ENCODE data around the gene C14orf119. TPM values are rescaled to one million over a fixed set of nuclear protein-coding genes. Genes with fewer than 3 reads are reported as not detected.
A peak's percentile ranks its signal among the peaks of the same experiment; 100 is the strongest.

C14orf119 gene
- total RNA-seq, 2 donors from 2014 or later: 35.2 to 38.7 TPM

- DNase-seq (ENCODE audit: low spot score): peak; percentile 96
- intact Hi-C loops (cut with DNase I): loop anchor here (2.0 to 5.0 kb wide), 2 partner anchors 71 kb away; no protein-coding TSS in a partner anchor
Measured at GRCh38 chr14:23057757-23058653, 37.3 kb upstream of the C14orf119 start.

GRCh38 chr14:23058654-23059504 is 36.4 kb upstream of the C14orf119 start:
- intact Hi-C loops (cut with DNase I): loop anchor here in 1 of 2 donors (5.0 kb wide), 1 partner anchor 72 kb away; no protein-coding TSS in a partner anchor
- DNase-seq (ENCODE audit: low spot score): peak; percentile 80

DNA sequence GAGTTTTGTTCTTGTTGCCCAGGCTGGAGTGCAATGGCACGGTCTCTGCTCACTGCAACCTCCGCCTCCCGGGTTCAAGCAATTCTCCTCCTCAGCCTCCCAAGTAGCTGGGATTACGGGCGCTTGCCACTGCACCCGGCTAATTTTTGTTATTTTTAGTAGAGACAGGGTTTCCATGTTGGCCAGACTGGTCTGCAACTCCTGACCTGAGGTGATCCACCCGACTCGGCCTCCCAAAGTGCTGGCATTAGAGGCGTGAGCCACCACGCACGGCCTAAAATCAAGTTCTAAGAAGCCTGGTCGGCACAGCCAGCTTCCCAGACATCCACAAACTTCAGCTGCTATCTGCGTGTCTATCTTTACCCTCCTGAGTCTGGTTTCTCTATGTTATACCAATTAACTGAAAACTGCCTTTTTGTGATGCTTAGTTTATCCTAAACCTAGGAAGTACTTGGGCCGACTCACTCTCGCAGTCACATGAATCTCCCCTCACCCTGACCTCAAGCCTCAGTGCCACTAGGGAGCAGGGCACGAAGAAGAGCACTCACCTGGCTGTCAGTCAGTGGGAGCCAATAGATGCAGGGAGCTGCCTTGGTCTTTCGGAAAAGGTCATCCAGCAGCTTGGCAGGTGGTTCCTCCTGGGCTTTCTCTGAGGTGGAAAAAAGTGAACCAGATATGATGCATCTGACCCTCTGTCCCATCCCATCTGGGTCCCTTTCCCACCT is 34.6 kb upstream of the C14orf119 start:
- intact Hi-C loops (cut with DNase I): no loop called here
- peak; percentile 56 for DNase-seq (ENCODE audit: low spot score)

GRCh38 chr14:23062002-23062401 is 33.3 kb upstream of the C14orf119 start:
- peak; percentile 74 for DNase-seq (ENCODE audit: low spot score)

GRCh38 chr14:23063601-23064000 is 31.7 kb upstream of the C14orf119 start:
- intact Hi-C loops (cut with DNase I): no loop called here
- no peak for DNase-seq (ENCODE audit: low spot score)

More at GRCh38 chr14:23062002-23062401, 33.3 kb upstream of the C14orf119 start:
- intact Hi-C loops (cut with DNase I): no loop called here

- intact Hi-C loops (cut with DNase I): loop anchor here in 1 of 2 donors (5.0 kb wide), 1 partner anchor 46 kb away; no protein-coding TSS in a partner anchor
- DNase-seq (ENCODE audit: low spot score): peak; percentile 24
Measured at GRCh38 chr14:23066368-23066767, 28.9 kb upstream of the C14orf119 start.

GRCh38 chr14:23066855-23067744 is 28.2 kb upstream of the C14orf119 start:
- peak; percentile 64 for DNase-seq (ENCODE audit: low spot score)
- intact Hi-C loops (cut with DNase I): loop anchor here in 1 of 2 donors (5.0 kb wide), 1 partner anchor 45 kb away; no protein-coding TSS in a partner anchor

GRCh38 chr14:23067847-23068788 is 27.2 kb upstream of the C14orf119 start:
- peak; percentile 55 for DNase-seq (ENCODE audit: low spot score)
- intact Hi-C loops (cut with DNase I): loop anchor here in 1 of 2 donors (5.0 kb wide), 1 partner anchor 44 kb away; no protein-coding TSS in a partner anchor

DNA sequence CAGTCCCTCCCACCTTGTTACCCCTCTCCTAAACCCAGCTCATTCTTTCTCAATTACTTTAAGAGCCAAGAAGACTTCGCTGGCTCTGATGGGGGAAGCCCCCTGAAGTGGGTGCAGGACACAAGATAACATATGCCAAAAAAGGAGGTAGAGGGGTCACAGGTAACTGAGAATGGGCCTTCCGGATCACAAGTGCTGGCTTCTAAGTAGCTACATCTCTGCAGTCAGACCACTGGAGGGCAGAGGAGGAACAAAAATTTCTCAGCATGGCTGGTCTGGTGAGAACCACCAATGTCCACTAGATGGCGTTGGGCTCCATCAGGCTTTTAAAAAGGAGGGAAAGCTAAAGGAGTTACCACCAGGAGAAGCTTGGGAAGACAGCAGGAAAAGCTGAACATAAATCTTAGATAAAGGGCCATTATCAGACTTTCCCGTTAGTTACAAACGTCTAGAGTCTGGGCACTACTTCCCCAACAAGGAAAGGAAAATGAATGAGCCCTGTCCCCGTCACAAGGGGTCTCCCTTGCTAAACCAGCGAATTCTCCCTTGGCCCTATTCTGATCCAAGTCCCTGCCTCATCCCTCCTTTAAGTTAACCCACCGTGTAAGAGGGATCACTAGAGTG is 26.4 kb upstream of the C14orf119 start:
- DNase-seq (ENCODE audit: low spot score): peak; percentile 86
- intact Hi-C loops (cut with DNase I): loop anchor here in 1 of 2 donors (5.0 kb wide), 1 partner anchor 43 kb away; no protein-coding TSS in a partner anchor

DNA sequence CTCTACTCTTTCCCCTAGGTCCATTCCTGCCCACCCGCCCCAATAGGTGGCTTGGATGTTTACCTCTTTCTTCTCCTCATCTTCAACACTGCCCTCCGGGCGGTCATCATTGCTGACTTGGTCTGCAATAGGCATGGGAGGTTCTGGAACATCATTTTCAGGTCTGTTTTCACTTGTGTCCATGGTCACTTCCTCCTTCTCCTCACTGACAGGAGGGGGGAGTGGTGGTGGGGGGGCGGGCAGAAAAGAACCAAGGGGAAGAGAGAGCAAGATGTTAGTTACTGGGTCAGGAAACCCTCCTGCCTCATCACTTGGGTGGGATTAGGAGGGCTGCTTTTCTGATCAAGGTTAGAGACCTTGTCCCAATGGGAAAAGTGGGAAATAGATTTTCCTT is 25.9 kb upstream of the C14orf119 start:
- DNase-seq (ENCODE audit: low spot score): peak; percentile 56
- intact Hi-C loops (cut with DNase I): loop anchor here in 1 of 2 donors (5.0 kb wide), 1 partner anchor 43 kb away; no protein-coding TSS in a partner anchor

GRCh38 chr14:23070262-23071129 is 24.8 kb upstream of the C14orf119 start:
- peak; percentile 17 for DNase-seq (ENCODE audit: low spot score)
- intact Hi-C loops (cut with DNase I): no loop called here

DNA sequence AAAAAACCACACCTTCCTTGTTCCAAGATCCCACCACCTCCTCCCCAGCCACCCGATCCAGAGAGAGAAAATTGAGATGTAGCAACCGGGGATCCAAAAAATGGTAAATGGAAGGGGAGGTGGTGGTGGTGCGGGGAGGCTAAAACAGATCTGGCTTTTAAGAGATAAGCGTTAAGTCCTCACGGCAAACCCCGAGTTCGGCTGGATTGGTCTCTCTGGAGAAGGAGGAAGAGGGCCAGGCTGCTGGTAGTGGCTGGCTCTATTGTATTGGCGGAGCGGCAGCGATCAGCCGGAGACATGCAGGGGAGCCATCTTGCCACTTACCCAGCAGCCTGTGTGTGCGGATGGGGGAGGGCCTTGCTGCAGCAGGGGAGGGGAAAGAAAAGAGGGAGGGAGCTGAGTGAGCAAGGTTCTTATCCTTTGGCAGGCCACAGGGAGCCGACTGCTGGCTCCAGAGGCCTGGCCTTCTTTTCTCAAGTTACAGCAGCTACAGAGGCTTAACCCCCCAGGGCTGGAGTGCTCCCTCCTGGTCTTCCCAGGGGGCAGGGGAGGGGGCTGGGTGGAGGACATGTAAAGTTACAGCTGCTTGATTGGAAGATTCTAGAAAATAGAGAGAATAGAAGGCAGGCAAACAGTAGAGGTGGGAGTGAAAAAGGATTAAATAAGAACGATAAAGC is 23.9 kb upstream of the C14orf119 start:
- DNase-seq (ENCODE audit: low spot score): peak; percentile 95
- intact Hi-C loops (cut with DNase I): no loop called here

- peak; percentile 56 for DNase-seq (ENCODE audit: low spot score)
- intact Hi-C loops (cut with DNase I): no loop called here
Measured at GRCh38 chr14:23071921-23072539, 23.3 kb upstream of the C14orf119 start.

DNA sequence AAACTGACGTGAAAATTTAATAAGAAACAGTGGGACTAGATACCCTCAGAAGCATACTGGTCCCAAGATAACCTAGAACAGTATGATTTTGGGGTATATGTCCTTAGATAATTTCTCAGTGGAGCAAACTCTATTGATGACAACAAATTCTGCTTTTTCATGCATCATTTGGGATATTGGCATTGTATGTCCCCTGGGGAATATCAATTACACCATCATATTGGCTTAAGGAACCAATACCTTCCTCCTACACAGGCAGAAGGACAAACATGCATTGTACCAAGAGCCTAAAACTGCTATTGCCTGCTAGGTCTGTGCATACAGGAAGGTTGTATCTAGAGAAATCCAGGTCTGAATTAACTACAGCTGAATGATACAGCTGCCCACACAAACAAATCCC is 20.4 kb upstream of the C14orf119 start:
- intact Hi-C loops (cut with DNase I): no loop called here
- no peak for DNase-seq (ENCODE audit: low spot score)
